AG09309 (cell line): ENCODE data around the gene PSME3IP1.
"Not testable (repeated sequence)": the region's sequence is repeated elsewhere in the genome, so short reads cannot be mapped to it uniquely, and the experiment has no call there.

Experiments used
- DNase-seq: peaks from one replicate; pipeline ENCODE4 v3.0.0-alpha.2; 2010; ENCODE audit warnings: low read depth
- H3K4me3 ChIP-seq: 2 replicates; pipeline ENCODE4 v1.5.1; 2011; ENCODE audit warnings: mild to moderate bottlenecking, low read depth, low read length, moderate library complexity; ENCODE audit not compliant: control insufficient read depth
- TF ChIP-seq, protein P1 (sequence below): IDR thresholded peaks from 2 replicates; pipeline ENCODE4 v1.5.1; 2011; ENCODE audit warnings: mild to moderate bottlenecking, low read depth, low read length, inconsistent platforms; ENCODE audit not compliant: insufficient read depth, control insufficient read depth; ENCODE audit errors: missing control alignments

Gene PSME3IP1

DNA sequence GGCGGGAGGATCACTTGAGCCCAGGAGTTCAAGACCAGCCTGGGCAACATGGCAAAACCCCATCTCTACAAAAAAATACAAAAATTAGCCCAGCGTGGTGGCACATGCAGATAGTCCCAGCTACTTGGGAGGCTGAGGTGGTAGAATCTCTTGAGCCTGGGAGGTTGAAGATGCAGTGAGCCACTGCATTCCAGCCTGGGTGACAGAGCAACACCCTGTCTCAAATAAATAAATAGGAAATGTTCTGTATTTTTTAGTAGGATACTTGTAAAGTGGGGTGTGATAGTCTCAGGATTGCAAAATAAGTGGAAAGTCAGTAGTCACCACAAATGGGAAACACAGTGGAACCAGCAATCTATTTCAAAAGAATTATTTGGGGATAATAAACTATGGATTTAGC lies 4.3 kb upstream of the PSME3IP1 start:
- no peak overlapping the region for H3K4me3 ChIP-seq
- DNase-seq = no peak
- TF ChIP-seq, protein P1, sequence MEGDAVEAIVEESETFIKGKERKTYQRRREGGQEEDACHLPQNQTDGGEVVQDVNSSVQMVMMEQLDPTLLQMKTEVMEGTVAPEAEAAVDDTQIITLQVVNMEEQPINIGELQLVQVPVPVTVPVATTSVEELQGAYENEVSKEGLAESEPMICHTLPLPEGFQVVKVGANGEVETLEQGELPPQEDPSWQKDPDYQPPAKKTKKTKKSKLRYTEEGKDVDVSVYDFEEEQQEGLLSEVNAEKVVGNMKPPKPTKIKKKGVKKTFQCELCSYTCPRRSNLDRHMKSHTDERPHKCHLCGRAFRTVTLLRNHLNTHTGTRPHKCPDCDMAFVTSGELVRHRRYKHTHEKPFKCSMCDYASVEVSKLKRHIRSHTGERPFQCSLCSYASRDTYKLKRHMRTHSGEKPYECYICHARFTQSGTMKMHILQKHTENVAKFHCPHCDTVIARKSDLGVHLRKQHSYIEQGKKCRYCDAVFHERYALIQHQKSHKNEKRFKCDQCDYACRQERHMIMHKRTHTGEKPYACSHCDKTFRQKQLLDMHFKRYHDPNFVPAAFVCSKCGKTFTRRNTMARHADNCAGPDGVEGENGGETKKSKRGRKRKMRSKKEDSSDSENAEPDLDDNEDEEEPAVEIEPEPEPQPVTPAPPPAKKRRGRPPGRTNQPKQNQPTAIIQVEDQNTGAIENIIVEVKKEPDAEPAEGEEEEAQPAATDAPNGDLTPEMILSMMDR = no peak

DNA sequence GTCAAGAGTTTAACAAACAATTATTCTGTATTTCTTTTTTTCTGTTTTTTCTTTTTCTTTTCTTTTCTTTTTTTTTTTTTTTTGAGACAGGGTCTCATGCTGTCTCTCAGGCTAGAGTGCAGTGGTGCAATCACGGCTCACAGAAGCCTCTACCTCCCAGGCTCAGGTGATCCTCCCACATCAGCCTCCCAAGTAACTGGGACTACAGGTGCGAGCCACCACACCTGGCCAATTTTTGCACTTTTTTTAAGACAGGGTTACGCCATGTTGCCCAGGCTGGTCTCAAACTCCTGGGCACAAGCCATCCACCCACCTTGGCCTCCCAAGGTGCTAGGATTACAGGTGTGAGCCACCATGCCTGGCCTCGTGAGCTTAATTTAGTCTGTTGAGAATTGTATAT lies 3.7 kb upstream of the PSME3IP1 start:
- H3K4me3 ChIP-seq, DNase-seq: not testable (repeated sequence)

DNA sequence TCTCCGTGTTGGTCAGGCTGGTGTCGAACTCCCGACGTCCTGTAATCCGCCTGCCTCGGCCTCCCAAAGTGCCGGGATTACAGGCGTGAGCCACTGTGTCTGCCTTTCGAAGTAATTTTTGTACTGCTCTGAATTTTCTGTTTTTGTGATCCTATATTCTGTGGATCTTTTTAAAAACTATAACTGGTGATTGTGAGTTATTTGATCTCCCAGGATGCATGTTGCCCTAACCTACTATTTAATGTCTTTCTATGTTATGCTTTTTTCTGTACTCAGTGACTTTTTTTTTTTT lies 2.8 kb upstream of the PSME3IP1 start:
- H3K4me3 ChIP-seq = no peak overlapping the region
- no peak for DNase-seq
- TF ChIP-seq, protein P1 = no peak

DNA sequence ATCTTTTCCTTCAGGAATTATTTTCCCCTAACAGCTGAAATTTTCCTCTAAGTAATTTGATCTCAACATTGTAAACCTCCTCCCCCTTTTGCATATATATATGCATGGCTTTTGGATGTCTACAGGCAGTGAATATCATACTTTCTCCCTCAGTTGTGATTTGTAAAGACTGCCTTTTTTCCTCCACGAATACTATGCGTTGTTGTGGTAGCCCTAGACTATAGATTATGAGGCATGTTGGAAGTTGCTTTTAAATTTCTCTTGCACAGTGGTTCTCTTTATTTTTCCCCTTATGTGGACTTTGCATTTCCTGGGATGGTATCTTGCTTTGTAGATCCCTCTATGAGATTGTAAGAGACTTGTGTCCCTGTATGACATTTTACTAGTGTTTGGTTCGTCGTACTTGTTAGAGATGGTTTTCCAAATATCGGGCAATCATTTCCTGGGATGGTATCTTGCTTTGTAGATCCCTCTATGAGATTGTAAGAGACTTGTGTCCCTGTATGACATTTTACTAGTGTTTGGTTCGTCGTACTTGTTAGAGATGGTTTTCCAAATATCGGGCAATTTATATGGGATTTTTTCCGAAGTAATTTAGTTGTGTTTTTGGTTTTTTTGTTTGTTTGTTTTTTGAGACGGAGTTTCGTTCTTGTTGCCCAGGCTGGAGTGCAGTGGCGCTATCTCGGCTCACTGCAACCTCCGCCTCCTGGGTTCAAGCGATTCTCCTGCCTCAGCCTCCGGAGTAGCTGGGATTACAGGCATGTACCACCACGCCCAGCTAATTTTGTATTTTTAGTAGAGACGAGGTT lies 2.3 kb upstream of the PSME3IP1 start:
- not testable (repeated sequence) for DNase-seq

DNA sequence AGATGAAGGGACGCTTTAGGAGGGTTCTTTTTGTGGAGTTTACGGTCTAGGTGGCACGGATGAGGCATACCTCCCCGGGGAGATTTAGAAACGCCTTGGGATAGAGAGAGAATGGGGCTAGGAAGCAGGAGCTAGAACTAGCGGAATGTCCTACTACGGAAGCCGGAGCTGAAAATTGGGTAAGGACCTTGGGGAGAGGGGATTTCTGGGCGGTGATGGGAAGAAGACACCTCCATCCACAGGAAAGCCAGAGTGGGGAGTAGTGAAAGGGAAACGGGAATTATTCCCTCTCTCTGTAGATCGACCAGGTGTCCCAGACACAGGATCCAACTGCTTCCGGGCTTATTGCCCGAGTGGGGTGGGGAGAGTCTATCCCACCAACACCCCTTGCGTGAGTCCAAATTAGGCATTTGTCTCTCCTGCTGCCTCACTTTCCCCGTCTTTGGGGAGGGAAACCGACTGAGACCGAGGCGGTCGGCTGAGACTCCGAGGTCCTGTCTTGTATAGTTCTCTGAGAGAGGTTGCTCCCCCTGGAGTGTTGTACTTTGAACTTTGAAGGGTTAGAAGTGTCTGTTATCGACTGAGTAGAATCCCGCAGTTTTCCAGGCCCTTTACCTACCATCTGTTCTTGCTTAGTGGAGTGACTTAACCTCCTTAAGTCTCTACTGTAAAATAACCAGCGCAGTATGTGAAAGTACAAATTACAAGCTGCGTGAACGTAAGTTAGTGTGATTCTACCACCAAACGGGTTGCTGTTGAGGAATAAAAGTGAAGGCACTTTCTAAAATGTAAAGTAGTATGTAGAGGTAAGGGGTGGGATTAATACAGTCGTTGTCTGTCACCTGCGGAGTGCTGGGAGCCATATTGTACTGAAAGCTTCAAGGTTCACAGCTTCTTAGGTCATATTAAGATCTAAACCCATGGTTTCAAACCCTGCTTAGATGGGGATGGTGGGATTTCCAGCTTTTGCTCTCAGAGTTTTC lies 1.3 kb upstream of the PSME3IP1 start:
- DNase-seq = no peak
- H3K4me3 ChIP-seq = peak overlapping the region; percentile 99
- TF ChIP-seq, protein P1 = no peak

More for the DNA sequence above, 2.3 kb upstream of the PSME3IP1 start:
- peak overlapping the region; percentile 99 for H3K4me3 ChIP-seq

DNA sequence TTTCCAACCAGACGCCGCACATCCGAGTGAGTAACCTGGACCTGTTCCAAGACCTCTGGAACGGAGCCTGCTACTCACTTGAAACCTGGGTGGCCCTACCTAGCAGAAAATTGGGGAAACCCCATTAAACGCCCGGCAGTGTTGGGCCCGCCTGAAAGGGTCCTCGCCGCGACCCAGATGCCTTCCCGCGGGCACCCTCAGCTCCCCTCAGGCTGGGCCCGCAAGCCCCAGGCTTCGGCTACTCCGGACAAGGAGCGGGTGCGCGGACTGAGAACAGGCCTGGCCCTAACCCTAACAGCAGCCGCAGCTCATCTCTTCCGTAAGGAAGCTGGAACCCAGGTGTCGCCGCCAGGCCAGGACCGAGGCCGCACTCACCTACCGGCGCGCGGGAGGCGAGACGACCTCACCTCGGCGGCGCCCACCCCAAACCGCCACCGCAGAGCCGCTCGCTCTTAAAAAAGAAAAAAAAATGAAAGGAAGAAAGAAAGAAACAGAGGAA lies 344 bp downstream of the PSME3IP1 start:
- DNase-seq = no peak
- TF ChIP-seq, protein P1 = no peak
- peak overlapping the region; percentile 70 for H3K4me3 ChIP-seq

DNA sequence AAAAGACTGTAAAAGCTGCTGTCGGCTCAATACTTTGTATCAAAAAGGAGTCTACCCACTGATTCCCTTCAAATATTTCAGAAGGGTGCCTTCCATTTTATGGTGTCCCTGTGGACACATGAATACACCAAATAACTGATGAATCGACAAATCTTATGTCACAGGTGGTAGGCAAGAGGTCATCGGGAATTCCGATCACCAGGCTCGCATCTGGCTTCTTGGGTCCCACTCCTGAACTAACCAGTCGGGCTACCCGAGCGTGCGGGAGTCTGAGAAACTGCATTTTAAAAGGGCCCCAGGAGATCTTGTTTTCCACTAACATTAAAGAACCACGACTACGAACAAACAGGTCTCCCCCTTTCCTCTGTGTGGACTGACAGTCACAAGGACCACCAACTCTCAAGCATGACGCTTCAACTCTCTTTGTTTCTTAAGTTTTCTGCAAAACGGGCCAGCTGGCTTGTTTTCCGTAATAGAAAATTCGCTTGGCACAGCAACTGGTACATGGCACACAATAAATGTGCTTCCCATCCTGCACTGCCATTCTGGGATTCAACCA lies 873 bp downstream of the PSME3IP1 start:
- DNase-seq = no peak

More for the DNA sequence above, 873 bp downstream of the PSME3IP1 start:
- TF ChIP-seq, protein P1 = no peak
- peak overlapping the region; percentile 70 for H3K4me3 ChIP-seq
